HG02642 (cell line): ENCODE data around the gene BLOC1S5.
"Not testable (repeated sequence)": the region's sequence is repeated elsewhere in the genome, so short reads cannot be mapped to it uniquely, and the experiment has no call there.

ENCODE experiments used
- ATAC-seq: cut with Tn5 transposase; IDR thresholded peaks from one replicate; pipeline ENCODE4 v1.9.1; 2021; ENCODE audit warnings: mild to moderate bottlenecking; ENCODE audit not compliant: unreplicated experiment, poor library complexity

The BLOC1S5 gene

GRCh38 chr6:8054276-8054675 is 9.9 kb downstream of the BLOC1S5 start:
- no peak for ATAC-seq

DNA sequence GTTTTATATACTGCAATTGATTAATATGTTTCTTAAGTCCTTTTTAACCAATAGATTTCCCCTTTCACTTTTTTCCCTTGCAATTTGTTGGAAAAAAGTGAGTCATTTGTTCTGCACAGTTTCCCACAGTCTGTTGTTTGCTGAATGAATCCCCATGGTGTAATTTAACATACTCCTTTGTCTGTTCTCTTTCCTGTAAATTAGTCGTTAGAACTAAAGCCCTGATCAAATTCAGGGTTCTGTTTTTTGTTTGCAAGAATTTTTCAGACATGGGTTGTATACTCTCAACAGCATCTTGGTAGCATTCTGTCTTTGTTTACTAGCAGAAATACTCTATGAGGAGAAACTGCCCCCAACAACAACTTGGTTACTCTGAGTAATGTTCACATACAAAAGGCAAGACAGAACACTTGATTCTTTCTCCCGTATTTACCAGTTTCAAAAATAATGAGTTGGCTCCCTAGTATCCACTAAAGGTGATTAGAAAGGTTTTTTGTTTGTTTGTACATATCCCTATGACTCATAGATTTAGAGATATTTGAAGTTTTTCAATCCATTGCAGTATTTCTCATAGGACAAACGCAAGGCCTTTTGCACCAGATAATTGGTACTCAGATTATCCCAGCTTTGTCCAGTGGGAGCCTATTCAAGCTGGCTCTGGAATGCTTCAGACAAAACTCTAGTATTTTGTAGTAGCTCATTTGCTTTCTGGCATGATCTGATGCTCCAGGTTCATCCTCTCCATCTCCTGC is 16.5 kb downstream of the BLOC1S5 start:
- no peak for ATAC-seq

- ATAC-seq: not testable (repeated sequence)
Observed at GRCh38 chr6:8045769-8046168, 18.4 kb downstream of the BLOC1S5 start.

DNA sequence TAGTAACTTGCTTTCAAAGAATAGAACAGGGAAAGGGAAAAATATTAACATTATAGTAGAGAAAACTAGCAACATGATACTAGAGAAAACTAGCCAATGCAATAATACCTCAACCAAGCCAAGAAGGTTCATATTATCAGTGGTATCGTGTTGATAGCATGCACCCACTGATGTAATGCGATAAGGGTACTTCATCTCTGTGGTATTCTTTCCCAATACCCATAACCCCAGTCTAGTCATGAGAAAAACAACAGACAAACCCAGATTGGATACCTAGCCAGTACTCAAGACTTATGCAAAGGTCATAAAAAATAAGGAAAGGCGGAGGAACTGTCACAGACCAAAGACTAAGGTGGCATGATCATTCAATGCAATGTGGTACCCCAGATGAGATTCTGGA is 21.0 kb downstream of the BLOC1S5 start:
- ATAC-seq: no peak

DNA sequence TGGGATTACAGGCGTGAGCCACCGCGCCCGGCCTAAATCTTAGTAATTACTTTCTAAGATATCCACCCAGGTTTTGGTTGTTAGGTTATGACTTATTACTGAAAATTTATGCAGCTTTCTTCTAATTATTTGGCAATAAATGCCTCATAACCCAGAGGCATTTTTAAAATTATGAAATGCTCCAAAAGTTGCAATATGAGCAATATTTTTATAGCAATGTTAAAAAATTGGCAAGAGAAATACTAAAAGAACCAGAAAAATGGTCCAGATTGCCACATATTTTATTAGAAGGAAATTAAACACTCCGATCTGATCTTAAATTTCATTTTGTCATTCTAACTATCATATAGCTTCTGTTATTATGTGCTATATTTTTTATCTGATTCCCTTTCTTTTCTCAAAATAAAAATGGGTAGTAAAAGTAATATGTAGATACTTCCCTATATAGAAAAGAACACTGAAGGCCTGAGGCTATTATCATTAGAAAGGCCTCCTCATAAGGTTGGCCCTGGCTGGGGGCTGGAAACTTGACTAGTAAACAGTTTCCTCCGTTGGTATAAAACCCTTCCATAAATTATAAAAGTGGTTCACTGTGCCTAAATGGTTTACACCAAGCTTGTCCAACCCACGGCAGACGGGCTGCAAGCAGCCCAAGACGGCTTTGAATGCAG is 22.1 kb downstream of the BLOC1S5 start:
- no peak for ATAC-seq

DNA sequence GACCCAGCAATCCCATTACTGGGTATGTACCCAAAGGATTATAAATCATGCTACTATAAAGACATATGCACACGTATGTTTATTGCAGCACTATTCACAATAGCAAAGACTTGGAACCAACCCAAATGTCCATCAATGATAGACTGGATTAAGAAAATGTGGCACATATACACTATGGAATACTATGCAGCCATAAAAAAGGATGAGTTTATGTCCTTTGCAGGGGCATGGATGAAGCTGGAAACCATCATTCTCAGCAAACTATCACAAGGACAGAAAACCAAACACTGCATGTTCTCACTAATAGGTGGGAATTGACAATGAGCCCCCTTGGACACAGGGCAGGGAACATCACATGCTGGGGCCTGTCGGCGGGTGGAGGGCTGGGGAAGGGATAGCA is 30.1 kb downstream of the BLOC1S5 start:
- not testable (repeated sequence) for ATAC-seq

- no peak for ATAC-seq
Observed at GRCh38 chr6:8030920-8031319, 33.3 kb downstream of the BLOC1S5 start.

DNA sequence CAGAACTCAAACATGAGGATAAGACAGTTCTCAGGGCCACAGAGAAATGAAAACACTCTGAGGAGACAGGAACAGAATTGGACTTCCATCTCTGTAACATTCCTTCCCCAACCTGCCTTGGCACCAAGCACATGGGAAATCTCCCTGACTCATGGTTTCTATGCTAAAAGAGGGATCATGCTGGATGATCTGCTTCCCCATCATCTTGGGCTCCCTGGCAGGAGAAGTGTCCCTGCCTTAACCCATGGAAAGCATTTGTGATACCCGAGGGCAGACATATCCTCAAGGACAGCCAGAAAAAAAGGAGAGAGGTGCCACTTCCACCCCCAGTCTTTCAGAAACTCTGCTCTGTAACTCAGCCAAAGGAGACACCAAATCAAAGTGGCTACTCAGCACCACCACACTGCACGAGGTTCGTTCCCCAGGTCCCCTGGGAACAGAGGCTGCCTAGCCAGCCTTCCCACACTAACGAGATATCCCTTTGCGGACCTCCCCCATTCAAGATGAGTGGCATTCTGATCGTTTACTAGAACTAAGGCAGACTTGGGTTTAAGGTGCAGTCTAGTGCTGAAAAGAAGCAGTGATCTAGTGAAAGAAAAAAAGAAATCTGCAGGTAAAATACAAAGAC is 34.8 kb downstream of the BLOC1S5 start:
- no peak for ATAC-seq

DNA sequence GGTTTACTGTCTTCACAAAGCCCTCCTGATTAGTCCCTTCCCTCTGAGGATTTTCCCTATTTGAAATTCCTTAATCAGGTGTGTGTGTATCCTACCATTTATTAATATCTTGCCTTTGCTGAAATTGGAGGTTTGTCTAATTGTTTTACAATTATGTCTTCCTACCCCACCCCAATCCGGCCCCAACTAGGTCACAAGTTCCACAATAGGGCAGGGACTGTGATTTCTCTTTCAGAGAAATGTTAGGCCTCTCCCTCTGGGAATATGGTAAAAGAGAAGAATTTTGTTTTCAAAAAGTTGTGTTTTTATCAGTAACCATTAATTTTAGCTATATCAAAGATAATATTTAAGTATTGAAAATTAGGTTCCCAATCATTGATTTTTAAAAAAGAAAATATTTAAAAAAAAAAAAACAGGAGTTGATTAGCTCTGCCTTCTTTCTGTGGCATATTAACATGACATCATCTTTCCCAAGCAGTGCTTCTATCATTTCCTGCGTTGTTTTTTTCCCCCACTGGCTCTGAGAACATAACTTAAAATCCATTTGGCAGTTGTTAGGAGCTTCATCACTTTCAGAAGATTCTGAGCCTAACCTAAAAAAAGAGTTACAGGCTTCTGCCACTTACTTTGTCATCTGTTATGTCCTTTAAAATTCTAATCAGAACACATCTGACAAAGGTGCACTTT is 36.1 kb downstream of the BLOC1S5 start:
- ATAC-seq: no peak

DNA sequence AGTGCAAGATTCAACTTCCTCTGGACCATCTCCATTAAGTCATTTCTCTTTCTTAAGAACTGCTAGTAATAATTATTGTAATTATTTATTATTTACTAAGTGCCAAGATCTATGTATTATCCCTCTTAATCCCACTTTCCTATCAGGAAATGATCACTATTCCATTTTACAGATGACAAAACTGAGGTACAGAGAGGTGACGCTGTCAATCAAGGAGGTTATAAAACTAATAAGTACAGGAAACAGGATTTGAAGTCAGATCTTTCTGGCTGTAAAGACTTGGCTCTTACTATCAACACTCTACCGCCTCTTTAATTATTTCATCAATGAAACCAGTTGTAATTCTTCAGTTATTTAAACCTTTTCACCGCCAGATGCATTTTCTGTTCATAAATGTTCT is 37.4 kb downstream of the BLOC1S5 start:
- ATAC-seq: no peak

DNA sequence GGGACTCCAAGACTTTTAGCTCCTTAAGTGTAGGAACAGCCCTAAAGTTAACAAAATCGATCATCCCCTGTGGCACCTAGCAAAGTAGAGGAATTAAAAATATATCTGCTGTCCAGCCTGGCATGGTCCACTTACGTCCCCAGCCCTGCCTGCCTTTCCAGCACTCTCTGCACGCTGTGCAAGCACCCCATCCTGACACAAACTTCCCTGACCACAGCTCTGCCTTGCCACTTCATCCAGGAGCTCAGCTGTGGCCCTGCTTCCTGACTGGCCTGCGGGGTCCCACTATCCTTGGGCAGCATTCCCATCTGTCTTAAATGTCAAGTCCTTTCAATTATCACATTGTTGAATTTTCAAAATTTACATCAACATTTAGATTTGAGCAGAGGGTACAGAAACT is 39.0 kb downstream of the BLOC1S5 start:
- no peak for ATAC-seq

- ATAC-seq: no peak
Observed at GRCh38 chr6:8023638-8024037, 40.6 kb downstream of the BLOC1S5 start.

GRCh38 chr6:8020083-8020482 is 44.1 kb downstream of the BLOC1S5 start:
- no peak for ATAC-seq

GRCh38 chr6:8017705-8018104 is 46.5 kb downstream of the BLOC1S5 start:
- peak; percentile 15 for ATAC-seq

DNA sequence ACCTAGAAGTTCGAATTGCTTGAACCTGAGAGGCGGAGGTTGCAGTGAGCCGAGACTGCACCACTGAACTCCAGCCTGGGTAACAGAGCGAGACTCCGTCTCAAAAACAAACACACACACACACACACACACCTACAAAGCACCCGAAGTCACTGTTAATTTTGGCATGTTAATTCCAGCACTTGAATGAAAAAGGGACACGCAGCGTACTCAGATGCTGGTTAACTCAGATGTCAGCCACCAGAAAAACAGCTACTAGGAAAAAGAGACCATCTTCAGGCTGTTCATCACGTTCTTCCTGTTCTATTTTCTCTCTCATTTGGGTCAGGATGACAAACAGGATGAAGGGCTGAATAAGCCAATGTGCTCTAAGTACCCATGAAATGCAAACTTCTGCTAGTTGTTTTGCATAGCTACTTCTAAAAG is 46.9 kb downstream of the BLOC1S5 start:
- peak; percentile 86 for ATAC-seq

DNA sequence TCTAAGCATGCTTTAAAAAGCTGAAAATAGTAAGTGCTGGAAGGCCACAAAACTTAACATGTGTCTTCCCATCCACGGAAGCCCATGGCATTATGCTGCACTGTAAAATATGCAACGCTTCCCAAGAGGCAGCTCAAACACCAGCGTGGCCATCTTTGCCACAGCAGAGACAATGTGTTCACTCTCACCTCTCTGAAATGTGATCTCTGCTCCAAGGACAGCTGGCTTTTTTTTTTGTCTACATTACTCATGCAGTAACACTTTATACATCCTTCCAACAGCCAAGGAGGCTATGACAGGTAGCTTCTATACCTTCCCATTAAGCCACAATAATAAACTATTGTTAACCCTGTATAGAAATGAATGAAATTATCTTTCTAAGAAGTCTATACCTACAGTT is 49.2 kb downstream of the BLOC1S5 start:
- no peak for ATAC-seq

- no peak for ATAC-seq
Observed at GRCh38 chr6:8013763-8014162, 50.4 kb downstream of the BLOC1S5 start.

DNA sequence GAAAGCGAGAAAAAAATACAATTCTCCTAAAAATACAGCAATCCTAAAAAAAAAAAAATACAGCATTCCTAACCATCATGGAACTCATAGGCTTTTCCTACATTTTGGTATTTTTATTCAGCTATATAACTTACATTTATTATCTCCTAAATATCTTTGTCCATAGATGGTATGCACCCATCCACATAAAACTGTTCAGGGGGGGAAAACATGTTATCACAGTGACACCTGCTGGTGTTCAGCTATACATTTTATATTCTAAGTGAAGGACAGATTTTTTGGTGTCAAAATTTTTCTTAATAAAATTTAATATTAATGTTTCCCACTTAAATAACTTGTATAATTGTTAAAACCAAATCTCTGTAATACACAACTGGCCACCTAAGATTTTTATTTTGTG is 58.0 kb downstream of the BLOC1S5 start:
- ATAC-seq: no peak

DNA sequence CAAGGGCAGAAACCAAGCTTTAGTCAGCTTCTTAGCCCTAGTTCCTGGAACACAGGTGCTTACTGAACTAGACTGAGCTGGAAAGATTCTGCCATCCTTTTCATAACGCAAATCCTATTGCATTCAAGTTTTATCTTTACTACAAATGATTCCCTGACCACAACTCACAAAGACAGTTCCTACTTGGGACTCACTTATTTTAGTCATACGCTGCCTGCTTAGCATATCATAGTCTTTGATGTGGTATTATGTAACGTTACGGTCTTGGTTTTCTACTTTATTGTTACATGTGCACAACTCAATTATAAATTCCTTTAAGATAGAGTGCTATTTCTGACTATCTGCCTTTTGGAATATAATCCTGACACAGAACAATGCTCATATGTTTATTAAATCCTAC is 59.1 kb downstream of the BLOC1S5 start:
- no peak for ATAC-seq

DNA sequence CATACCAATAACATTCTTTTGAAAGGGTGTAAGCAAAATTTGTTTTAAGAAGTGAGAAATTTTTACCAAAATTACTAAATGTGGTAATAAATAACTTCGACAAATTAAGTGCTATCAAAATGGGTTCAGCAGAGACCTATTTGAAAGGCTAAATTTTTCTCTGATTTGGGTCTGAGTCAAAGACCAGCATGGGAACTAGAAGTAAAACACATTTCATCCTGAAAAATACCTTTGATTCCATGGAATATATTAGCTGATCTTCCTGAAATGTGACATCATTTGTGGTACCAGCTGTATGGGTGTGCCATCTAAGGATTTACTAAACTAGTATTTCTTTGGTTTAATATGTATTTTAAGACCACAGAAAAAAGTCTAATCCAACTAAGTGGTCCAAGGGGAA is 63.6 kb downstream of the BLOC1S5 start:
- ATAC-seq: no peak

DNA sequence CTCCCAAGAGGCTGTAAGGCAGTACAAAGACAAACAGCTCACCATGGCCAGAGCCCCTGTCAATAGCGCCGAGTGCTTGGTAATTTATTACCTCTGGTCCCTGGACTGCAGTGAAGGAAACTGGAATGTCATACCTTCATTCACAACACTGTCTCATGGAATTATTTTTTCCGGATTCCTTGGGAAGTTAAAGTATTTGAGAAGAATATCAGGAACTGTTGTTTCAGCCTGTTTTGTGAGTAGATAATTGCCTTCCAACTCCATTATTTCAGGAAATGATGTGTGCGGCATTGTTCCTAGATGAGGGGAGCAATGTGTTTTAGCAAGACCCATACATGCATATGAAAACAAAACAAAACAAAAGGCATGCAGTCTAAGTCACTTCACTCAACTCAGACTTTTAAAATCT is 64.0 kb downstream of the BLOC1S5 start:
- ATAC-seq: no peak
